NCI-H774 (cell line): ENCODE data around the gene NDUFAF4.

Experiments
- DNase-seq: peaks from one replicate; lab custom pipeline; 2025; lab: John Stamatoyannopoulos, UW

NDUFAF4 gene

GRCh38 chr6:96899019-96899418 lies 1.3 kb upstream of the NDUFAF4 start:
- DNase-seq: peak; percentile 33

- DNase-seq: no peak
Measured at GRCh38 chr6:96898241-96898851, 655 bp upstream of the NDUFAF4 start.

- no peak for DNase-seq
Measured at GRCh38 chr6:96889146-96889545, 8.5 kb downstream of the NDUFAF4 start.

GRCh38 chr6:96888745-96889144 lies 8.9 kb downstream of the NDUFAF4 start:
- DNase-seq: no peak

GRCh38 chr6:96886519-96886918 lies 11.2 kb downstream of the NDUFAF4 start:
- DNase-seq: no peak

GRCh38 chr6:96885187-96885631 lies 12.5 kb downstream of the NDUFAF4 start:
- peak; percentile 67 for DNase-seq

GRCh38 chr6:96878143-96878542 lies 19.5 kb downstream of the NDUFAF4 start:
- no peak for DNase-seq

GRCh38 chr6:96876886-96877545 lies 20.7 kb downstream of the NDUFAF4 start:
- DNase-seq: no peak

- DNase-seq: no peak
Measured at GRCh38 chr6:96872976-96873375, 24.7 kb downstream of the NDUFAF4 start.

GRCh38 chr6:96865055-96865405 lies 32.7 kb downstream of the NDUFAF4 start:
- DNase-seq: no peak

- no peak for DNase-seq
Measured at GRCh38 chr6:96864216-96865054, 33.3 kb downstream of the NDUFAF4 start.

GRCh38 chr6:96862560-96862959 lies 35.1 kb downstream of the NDUFAF4 start:
- no peak for DNase-seq

GRCh38 chr6:96861588-96861987 lies 36.1 kb downstream of the NDUFAF4 start:
- no peak for DNase-seq

GRCh38 chr6:96856856-96857255 lies 40.8 kb downstream of the NDUFAF4 start:
- no peak for DNase-seq

GRCh38 chr6:96853083-96853482 lies 44.6 kb downstream of the NDUFAF4 start:
- DNase-seq: no peak

- no peak for DNase-seq
Measured at GRCh38 chr6:96852605-96853004, 45.1 kb downstream of the NDUFAF4 start.

- no peak for DNase-seq
Measured at GRCh38 chr6:96851858-96852257, 45.8 kb downstream of the NDUFAF4 start.

- DNase-seq: no peak
Measured at GRCh38 chr6:96849615-96850014, 48.1 kb downstream of the NDUFAF4 start.

- DNase-seq: no peak
Measured at GRCh38 chr6:96844530-96844929, 53.2 kb downstream of the NDUFAF4 start.

- DNase-seq: no peak
Measured at GRCh38 chr6:96841345-96841744, 56.3 kb downstream of the NDUFAF4 start.
